HCT116 (cell line): Measurements from ENCODE around the gene RNF212. TPM values are rescaled to one million over a fixed set of nuclear protein-coding genes. Genes with fewer than 3 reads are reported as not detected.

ENCODE experiments used
- ATAC-seq: fragments of 200-7000 bp; cut with Tn5 transposase; 2 replicates; pipeline ENCODE4 v1.9.1; 2020; ENCODE audit warnings: mild to moderate bottlenecking, moderate library complexity
- BruUV-seq: library from RNA; stranded (reverse); fragments of 400-500 nt; replicated peaks from 2 replicates; lab custom pipeline; 2021; lab: Mats Ljungman, UMichigan
- CTCF ChIA-PET: fragments of 300-600 bp; sonication (Branson Sonifier 250); formaldehyde crosslinking; loops from one replicate; lab custom pipeline; 2021; ENCODE audit warnings: antibody characterized with exemption; lab: Charles Lee
- POLR2A ChIA-PET: fragments of 300-600, 350-600 bp; sonication (Branson Sonifier 250); formaldehyde crosslinking; loops from one replicate; lab custom pipeline; 2021; ENCODE audit warnings: antibody characterized with exemption; lab: Charles Lee
- RAD21 ChIA-PET, 2 experiments: fragments of 300-600 bp; sonication (Branson Sonifier 250); formaldehyde crosslinking; loops; one replicate each; lab custom pipeline; 2023; ENCODE audit warnings: low total read pairs in 2 of 2; ENCODE audit not compliant: uncharacterized antibody in 2 of 2, unreplicated experiment in 2 of 2, low non-redundant PET in 1 of 2; lab: Charles Lee
- DNase-seq: peaks from one replicate; pipeline ENCODE4 v3.0.0-alpha.2; 2010; ENCODE audit warnings: low read depth, low spot score
- H2AFZ ChIP-seq: fragments of 200-600 bp; shearing (Covaris generic), sonication (generic); 2 replicates; pipeline ENCODE4 v1.6.1; 2017; ENCODE audit warnings: low read depth, mixed run types, mixed read lengths, antibody characterized with exemption, low read length; ENCODE audit not compliant: poor library complexity, severe bottlenecking
- H3K27ac ChIP-seq: 2 replicates; pipeline ENCODE4 v1.5.1; 2012; ENCODE audit warnings: low read depth, low read length
- H3K27me3 ChIP-seq: fragments of 200-600 bp; sonication (generic); 2 replicates; pipeline ENCODE4 v1.6.1; 2016; ENCODE audit warnings: mixed run types, low read length, mixed read lengths; ENCODE audit not compliant: insufficient read depth
- H3K36me3 ChIP-seq, 2 experiments: fragments of 200-500 bp in 1 of 2; fragments of 200-600 bp in 1 of 2; sonication (Bioruptor generic) in 1 of 2; sonication (generic) in 1 of 2; 2 replicates each; pipeline versions ENCODE4 v1.5.1 to v1.6.1; 2014 to 2016; ENCODE audit warnings: low read length in 2 of 2, inconsistent platforms in 1 of 2, mixed read lengths in 1 of 2, mixed run types in 1 of 2; ENCODE audit not compliant: insufficient read depth in 2 of 2, control insufficient read depth in 1 of 2
- H3K4me1 ChIP-seq, 2 experiments: fragments of 200-600 bp in 1 of 2; sonication (generic) in 1 of 2; 2 replicates each; pipeline versions ENCODE4 v1.5.1 to v1.6.1; 2012 to 2017; ENCODE audit warnings: low read length in 2 of 2, inconsistent platforms in 1 of 2, mild to moderate bottlenecking in 1 of 2, mixed read lengths in 1 of 2, mixed run types in 1 of 2, moderate library complexity in 1 of 2; ENCODE audit not compliant: insufficient read depth in 2 of 2, control insufficient read depth in 1 of 2
- H3K4me2 ChIP-seq: fragments of 200-600 bp; sonication (generic); 2 replicates; pipeline ENCODE4 v1.6.1; 2017; ENCODE audit warnings: mixed run types, low read length, mixed read lengths
- H3K4me3 ChIP-seq, 2 experiments: fragments of 200-600 bp in 1 of 2; sonication (generic) in 1 of 2; replicated peaks in 1 of 2; 2 replicates each; pipeline ENCODE4 v1.5.1; 2011 to 2016; ENCODE audit warnings: low read length in 2 of 2, control low read depth in 1 of 2, low read depth in 1 of 2, mild to moderate bottlenecking in 1 of 2, mixed read lengths in 1 of 2, mixed run types in 1 of 2
- H3K79me2 ChIP-seq: fragments of 200-600 bp; sonication (generic); 2 replicates; pipeline ENCODE4 v1.6.1; 2017; ENCODE audit warnings: mild to moderate bottlenecking, mixed run types, low read length, moderate library complexity, mixed read lengths; ENCODE audit not compliant: insufficient read depth
- H3K9ac ChIP-seq: fragments of 200-600 bp; sonication (generic); 2 replicates; pipeline ENCODE4 v1.6.1; 2016; ENCODE audit warnings: low read length, mixed read lengths
- H3K9me2 ChIP-seq: fragments of 200-600 bp; sonication (generic), shearing (Covaris generic); 2 replicates; pipeline ENCODE4 v1.6.1; 2017; ENCODE audit warnings: mixed run types, mild to moderate bottlenecking, moderate library complexity; ENCODE audit not compliant: insufficient read depth
- H3K9me3 ChIP-seq, 2 experiments: fragments of 200-500 bp in 1 of 2; fragments of 200-600 bp in 1 of 2; sonication (Bioruptor generic) in 1 of 2; sonication (generic) in 1 of 2; 2 replicates each; pipeline ENCODE4 v1.6.1; 2014 to 2017; ENCODE audit warnings: low read length in 2 of 2, mixed read lengths in 2 of 2, inconsistent platforms in 1 of 2, low read depth in 1 of 2, mild to moderate bottlenecking in 1 of 2, mixed run types in 1 of 2, moderate library complexity in 1 of 2; ENCODE audit not compliant: control insufficient read depth in 1 of 2, insufficient read depth in 1 of 2
- H4K20me1 ChIP-seq: fragments of 200-600 bp; sonication (generic), shearing (Covaris generic); 2 replicates; pipeline ENCODE4 v1.6.1; 2017; ENCODE audit warnings: mixed run types, mild to moderate bottlenecking, moderate library complexity; ENCODE audit not compliant: insufficient read depth
- CBX3 ChIP-seq: IDR thresholded peaks from 2 replicates; pipeline ENCODE4 v1.6.1; 2012; ENCODE audit warnings: low read depth
- CEBPB ChIP-seq: IDR thresholded peaks from 2 replicates; pipeline ENCODE4 v1.6.1; 2012; ENCODE audit warnings: low read depth
- EGR1 ChIP-seq: IDR thresholded peaks from 2 replicates; pipeline ENCODE4 v1.6.1; 2012; ENCODE audit warnings: low read depth
- ELF1 ChIP-seq: IDR thresholded peaks from 2 replicates; pipeline ENCODE4 v1.6.1; 2012; ENCODE audit warnings: low read depth, borderline replicate concordance
- EZH2 ChIP-seq: fragments of 200-600 bp; sonication (generic); IDR thresholded peaks from 2 replicates; pipeline ENCODE4 v1.6.1; 2017; ENCODE audit warnings: antibody characterized with exemption, mixed run types
- FOSL1 ChIP-seq: IDR thresholded peaks from 2 replicates; pipeline ENCODE4 v1.6.1; 2012; ENCODE audit warnings: low read depth
- JUND ChIP-seq: IDR thresholded peaks from 2 replicates; pipeline ENCODE4 v1.6.1; 2012
- POLR2AphosphoS5 ChIP-seq: IDR thresholded peaks from 2 replicates; pipeline ENCODE4 v1.6.1; 2011; ENCODE audit warnings: mild to moderate bottlenecking, low read depth, low read length, moderate library complexity
- RAD21 ChIP-seq: IDR thresholded peaks from 2 replicates; pipeline ENCODE4 v1.6.1; 2012; ENCODE audit warnings: low read depth, mild to moderate bottlenecking
- SIN3A ChIP-seq: IDR thresholded peaks from 2 replicates; pipeline ENCODE4 v1.6.1; 2012; ENCODE audit warnings: low read depth
- SP1 ChIP-seq: IDR thresholded peaks from 2 replicates; pipeline ENCODE4 v1.6.1; 2012; ENCODE audit warnings: low read depth
- SRF ChIP-seq: IDR thresholded peaks from 2 replicates; pipeline ENCODE4 v1.6.1; 2012; ENCODE audit warnings: low read depth
- TCF7L2 ChIP-seq: IDR thresholded peaks from 2 replicates; pipeline ENCODE4 v1.7.0; 2011; ENCODE audit warnings: borderline replicate concordance, inconsistent platforms; ENCODE audit not compliant: insufficient read depth, insufficient read length; ENCODE audit errors: extremely low read depth
- YY1 ChIP-seq: IDR thresholded peaks from 2 replicates; pipeline ENCODE4 v1.6.1; 2011; ENCODE audit warnings: low read length, low read depth, moderate library complexity, mild to moderate bottlenecking; ENCODE audit not compliant: insufficient replicate concordance; ENCODE audit errors: extremely low read depth
- ZNF274 ChIP-seq: fragments of 200-500 bp; sonication (Bioruptor generic); IDR thresholded peaks from 2 replicates; pipeline ENCODE4 v1.6.1; 2014; ENCODE audit warnings: mild to moderate bottlenecking, low read depth, low read length, inconsistent platforms
- intact Hi-C: fragments of 100-400 bp; cut with micrococcal nuclease; formaldehyde crosslinking; loops from 2 replicates; pipeline ENCODE4 v1.10.0; 2022
- total RNA-seq: library from RNA; stranded (reverse); gene quantifications from one replicate; pipeline ENCODE4 v1.2.1, GENCODE V29; 2021; ENCODE audit not compliant: unreplicated experiment
- TF ChIP-seq, protein P1 (sequence below): IDR thresholded peaks from 2 replicates; pipeline ENCODE4 v1.6.1; 2012; ENCODE audit warnings: low read depth
- TF ChIP-seq, protein P2 (sequence below), 3 experiments: fragments of 200-600 bp in 1 of 3; sonication (generic) in 1 of 3; IDR thresholded peaks in 2 of 3; conservative IDR thresholded peaks in 1 of 3; 2 replicates each; pipeline ENCODE4 v1.5.1; 2012 to 2017; ENCODE audit warnings: low read depth in 2 of 3, low read length in 2 of 3, antibody characterized with exemption in 1 of 3, borderline replicate concordance in 1 of 3, control low read depth in 1 of 3, mild to moderate bottlenecking in 1 of 3, mixed read lengths in 1 of 3, mixed run types in 1 of 3, moderate library complexity in 1 of 3; ENCODE audit not compliant: insufficient read depth in 1 of 3
- TF ChIP-seq, protein P3 (sequence below): IDR thresholded peaks from 2 replicates; pipeline ENCODE4 v1.6.1; 2011; ENCODE audit warnings: mild to moderate bottlenecking, low read length, moderate library complexity; ENCODE audit not compliant: insufficient replicate concordance; ENCODE audit errors: extremely low read depth
- TF ChIP-seq, protein P4 (sequence below): IDR thresholded peaks from 2 replicates; pipeline ENCODE4 v1.6.1; 2012
- TF ChIP-seq, protein P5 (sequence below): IDR thresholded peaks from 2 replicates; pipeline ENCODE4 v1.6.1; 2012

Gene RNF212
- total RNA-seq, 1 experiment from 2014 or later = not detected

DNA sequence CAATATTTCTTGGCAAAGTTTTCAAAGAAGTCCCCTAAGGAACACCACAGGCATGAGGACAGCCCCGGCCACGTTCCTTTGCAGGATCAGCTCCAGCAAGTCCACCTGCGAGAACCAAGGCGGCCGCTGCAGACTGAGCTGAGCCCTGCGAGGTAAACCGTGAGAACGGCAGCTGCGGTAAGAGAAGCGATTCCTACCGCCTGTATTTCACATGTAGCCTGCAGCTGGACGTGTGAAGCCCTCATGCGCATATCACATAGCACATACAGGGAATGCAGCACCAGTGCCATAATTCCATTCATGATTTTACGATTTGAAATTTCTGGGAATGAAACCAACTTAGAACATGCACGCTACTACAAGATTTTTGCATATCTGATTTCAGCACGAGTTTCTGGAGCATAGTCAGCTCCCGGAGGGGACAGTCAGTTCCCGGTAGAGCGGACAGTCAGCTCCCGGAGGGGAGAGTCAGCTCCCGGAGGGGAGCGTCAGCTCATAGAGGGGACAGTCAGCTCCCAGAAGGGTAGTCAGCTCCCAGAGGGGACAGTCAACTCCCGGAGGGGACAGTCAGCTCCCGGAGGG, 60.2 kb downstream of the RNF212 start:
- TF ChIP-seq, protein P1, sequence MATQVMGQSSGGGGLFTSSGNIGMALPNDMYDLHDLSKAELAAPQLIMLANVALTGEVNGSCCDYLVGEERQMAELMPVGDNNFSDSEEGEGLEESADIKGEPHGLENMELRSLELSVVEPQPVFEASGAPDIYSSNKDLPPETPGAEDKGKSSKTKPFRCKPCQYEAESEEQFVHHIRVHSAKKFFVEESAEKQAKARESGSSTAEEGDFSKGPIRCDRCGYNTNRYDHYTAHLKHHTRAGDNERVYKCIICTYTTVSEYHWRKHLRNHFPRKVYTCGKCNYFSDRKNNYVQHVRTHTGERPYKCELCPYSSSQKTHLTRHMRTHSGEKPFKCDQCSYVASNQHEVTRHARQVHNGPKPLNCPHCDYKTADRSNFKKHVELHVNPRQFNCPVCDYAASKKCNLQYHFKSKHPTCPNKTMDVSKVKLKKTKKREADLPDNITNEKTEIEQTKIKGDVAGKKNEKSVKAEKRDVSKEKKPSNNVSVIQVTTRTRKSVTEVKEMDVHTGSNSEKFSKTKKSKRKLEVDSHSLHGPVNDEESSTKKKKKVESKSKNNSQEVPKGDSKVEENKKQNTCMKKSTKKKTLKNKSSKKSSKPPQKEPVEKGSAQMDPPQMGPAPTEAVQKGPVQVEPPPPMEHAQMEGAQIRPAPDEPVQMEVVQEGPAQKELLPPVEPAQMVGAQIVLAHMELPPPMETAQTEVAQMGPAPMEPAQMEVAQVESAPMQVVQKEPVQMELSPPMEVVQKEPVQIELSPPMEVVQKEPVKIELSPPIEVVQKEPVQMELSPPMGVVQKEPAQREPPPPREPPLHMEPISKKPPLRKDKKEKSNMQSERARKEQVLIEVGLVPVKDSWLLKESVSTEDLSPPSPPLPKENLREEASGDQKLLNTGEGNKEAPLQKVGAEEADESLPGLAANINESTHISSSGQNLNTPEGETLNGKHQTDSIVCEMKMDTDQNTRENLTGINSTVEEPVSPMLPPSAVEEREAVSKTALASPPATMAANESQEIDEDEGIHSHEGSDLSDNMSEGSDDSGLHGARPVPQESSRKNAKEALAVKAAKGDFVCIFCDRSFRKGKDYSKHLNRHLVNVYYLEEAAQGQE = no peak
- TF ChIP-seq CEBPB (no peak), SIN3A (no peak), CBX3 (no peak), ELF1 (no peak), SRF (no peak), YY1 (no peak), TCF7L2 (no peak), EGR1 (no peak), RAD21 (no peak), SP1 (no peak), POLR2AphosphoS5 (no peak), FOSL1 (no peak), ZNF274 (no peak), EZH2 (no peak), JUND (no peak)
- TF ChIP-seq, protein P2, sequence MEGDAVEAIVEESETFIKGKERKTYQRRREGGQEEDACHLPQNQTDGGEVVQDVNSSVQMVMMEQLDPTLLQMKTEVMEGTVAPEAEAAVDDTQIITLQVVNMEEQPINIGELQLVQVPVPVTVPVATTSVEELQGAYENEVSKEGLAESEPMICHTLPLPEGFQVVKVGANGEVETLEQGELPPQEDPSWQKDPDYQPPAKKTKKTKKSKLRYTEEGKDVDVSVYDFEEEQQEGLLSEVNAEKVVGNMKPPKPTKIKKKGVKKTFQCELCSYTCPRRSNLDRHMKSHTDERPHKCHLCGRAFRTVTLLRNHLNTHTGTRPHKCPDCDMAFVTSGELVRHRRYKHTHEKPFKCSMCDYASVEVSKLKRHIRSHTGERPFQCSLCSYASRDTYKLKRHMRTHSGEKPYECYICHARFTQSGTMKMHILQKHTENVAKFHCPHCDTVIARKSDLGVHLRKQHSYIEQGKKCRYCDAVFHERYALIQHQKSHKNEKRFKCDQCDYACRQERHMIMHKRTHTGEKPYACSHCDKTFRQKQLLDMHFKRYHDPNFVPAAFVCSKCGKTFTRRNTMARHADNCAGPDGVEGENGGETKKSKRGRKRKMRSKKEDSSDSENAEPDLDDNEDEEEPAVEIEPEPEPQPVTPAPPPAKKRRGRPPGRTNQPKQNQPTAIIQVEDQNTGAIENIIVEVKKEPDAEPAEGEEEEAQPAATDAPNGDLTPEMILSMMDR (IDR thresholded peaks at IDR 0.05 in 2 of 3, conservative IDR thresholded peaks at IDR 0.05 in 1 of 3; ENCODE audit: borderline replicate concordance in 1 of 3, insufficient read depth in 1 of 3, low read depth in 2 of 3, low read length in 2 of 3) = no peak
- TF ChIP-seq, protein P3, sequence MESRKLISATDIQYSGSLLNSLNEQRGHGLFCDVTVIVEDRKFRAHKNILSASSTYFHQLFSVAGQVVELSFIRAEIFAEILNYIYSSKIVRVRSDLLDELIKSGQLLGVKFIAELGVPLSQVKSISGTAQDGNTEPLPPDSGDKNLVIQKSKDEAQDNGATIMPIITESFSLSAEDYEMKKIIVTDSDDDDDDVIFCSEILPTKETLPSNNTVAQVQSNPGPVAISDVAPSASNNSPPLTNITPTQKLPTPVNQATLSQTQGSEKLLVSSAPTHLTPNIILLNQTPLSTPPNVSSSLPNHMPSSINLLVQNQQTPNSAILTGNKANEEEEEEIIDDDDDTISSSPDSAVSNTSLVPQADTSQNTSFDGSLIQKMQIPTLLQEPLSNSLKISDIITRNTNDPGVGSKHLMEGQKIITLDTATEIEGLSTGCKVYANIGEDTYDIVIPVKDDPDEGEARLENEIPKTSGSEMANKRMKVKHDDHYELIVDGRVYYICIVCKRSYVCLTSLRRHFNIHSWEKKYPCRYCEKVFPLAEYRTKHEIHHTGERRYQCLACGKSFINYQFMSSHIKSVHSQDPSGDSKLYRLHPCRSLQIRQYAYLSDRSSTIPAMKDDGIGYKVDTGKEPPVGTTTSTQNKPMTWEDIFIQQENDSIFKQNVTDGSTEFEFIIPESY = no peak
- TF ChIP-seq, protein P4, sequence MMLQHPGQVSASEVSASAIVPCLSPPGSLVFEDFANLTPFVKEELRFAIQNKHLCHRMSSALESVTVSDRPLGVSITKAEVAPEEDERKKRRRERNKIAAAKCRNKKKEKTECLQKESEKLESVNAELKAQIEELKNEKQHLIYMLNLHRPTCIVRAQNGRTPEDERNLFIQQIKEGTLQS = no peak
- TF ChIP-seq, protein P5, sequence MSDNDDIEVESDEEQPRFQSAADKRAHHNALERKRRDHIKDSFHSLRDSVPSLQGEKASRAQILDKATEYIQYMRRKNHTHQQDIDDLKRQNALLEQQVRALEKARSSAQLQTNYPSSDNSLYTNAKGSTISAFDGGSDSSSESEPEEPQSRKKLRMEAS = no peak
- Histone ChIP-seq H3K27me3 (peaks cover 15% of the 10 kb centered on the region), H3K79me2 (no peaks in the 10 kb centered on the region), H3K9me2 (no peaks in the 10 kb centered on the region), H3K9ac (no peak overlapping the region), H4K20me1 (no peaks in the 10 kb centered on the region), H3K27ac (no peak overlapping the region), H3K4me1 (no peaks in the 10 kb centered on the region; a peak in 1 of 4 replicates), H3K4me2 (no peak overlapping the region), H3K9me3 (no peaks in the 10 kb centered on the region), H3K4me3 (no peak overlapping the region), H2AFZ (no peak overlapping the region), H3K36me3 (no peaks in the 10 kb centered on the region)
- CTCF ChIA-PET = no interaction called here
- DNase-seq = no peak
- no peak for ATAC-seq
- RAD21 ChIA-PET = no interaction called here
- POLR2A ChIA-PET = no interaction called here
- BruUV-seq = no TSS peak
- intact Hi-C loops = no loop called here
